GM19043 (cell line): ENCODE results near the gene LAMC1.

Source experiments
- ATAC-seq: cut with Tn5 transposase; IDR thresholded peaks from one replicate; pipeline ENCODE4 v1.9.1; 2021; ENCODE audit warnings: low read depth; ENCODE audit not compliant: unreplicated experiment

LAMC1 gene

DNA sequence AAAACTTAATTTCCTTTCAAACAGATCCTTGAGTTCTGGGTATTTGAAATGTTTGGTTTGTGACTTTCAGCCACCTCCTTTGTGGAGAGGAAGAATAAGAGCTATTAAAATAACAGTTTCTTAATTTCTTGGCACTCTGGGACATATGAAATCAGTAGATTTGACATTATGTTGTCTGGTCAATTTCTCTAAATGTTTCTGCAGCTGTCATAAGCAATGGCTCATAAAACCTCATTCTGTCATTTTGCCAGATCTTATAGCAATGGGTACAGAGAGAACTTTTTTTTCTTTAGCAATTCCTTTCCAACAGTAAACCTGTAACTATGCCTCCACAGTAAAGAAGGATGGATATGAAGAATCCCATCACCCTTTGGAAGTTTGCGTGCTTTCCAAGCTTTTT is 52.6 kb downstream of the LAMC1 start:
- ATAC-seq = no peak

DNA sequence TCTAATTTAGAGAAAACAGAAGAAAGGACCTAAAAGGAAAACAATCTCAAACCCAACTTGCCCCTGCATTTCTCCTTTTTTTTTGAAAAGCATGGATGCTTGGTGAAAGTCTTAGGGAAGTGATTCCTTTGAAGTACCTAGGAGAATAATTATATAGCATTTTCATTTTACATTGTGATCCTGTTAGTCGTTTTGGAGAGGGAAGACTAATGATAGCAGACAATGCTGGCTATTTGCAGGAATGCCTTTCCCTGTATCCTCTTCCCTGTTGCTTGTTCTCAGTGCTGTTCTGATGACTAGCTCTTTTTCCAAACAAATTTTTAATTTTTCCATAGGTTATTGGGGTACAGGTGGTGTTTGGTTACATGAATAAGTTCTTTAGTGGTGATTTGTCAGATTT is 53.9 kb downstream of the LAMC1 start:
- no peak for ATAC-seq

- no peak for ATAC-seq
These were observed 56.6 kb downstream of the LAMC1 start for GRCh38 chr1:183079712-183080388.

- no peak for ATAC-seq
These were observed 57.2 kb downstream of the LAMC1 start for GRCh38 chr1:183080406-183080805.

DNA sequence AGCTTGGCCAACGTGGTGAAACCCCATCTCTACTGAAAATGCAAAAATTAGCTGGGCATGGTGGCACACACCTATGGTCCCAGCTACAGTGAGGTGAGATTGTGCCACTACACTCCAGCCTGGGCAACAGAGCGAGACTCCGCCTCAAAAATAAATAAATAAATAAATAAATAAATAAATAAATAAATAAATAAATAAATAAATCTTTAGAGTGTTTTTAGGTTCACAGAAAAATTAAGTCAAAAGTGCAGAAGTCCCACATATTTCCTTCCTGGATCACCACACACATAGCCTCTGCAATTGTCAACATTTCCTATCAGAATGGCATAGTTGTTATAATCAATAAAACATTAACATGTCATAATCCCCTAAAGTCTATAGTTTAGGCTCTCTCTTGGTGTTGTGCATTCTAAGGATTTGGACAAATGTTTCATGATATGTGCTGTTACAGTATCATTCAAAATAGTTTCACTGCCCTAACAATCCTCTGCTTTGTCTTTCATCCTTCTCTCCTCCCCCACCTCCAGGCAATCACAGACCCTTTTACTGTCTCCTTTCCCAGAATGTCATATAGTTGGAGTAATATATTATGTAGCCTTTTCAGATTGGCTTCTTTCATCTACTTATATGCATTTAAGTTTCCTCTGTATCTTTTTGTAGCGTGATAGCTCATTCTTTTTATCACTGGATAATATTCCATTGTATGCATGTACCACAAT is 58.3 kb downstream of the LAMC1 start:
- ATAC-seq = no peak

- ATAC-seq = no peak
These were observed 59.4 kb downstream of the LAMC1 start for GRCh38 chr1:183082650-183083049.

DNA sequence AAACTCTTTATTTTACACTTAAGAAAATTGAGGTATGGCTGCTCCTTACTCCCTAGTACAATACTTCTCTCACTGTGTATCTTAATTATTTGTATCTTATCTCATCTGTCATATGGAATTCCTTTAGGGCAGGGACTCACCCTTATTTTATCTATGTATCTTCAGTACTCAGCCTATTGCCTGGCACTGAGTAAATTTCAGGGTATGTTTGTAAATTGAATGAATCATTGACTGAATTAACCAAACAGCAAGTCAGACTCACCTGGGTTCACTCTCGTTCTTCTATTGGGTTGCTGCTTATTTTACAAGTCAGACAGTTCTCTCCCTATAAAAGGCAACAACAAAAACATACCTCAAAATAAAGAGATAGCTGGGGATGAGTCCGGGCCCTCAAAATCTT is 63.8 kb downstream of the LAMC1 start:
- ATAC-seq = no peak

- ATAC-seq = no peak
These were observed 65.9 kb downstream of the LAMC1 start for GRCh38 chr1:183089025-183089639.

- no peak for ATAC-seq
These were observed 67.3 kb downstream of the LAMC1 start for GRCh38 chr1:183090391-183091006.

DNA sequence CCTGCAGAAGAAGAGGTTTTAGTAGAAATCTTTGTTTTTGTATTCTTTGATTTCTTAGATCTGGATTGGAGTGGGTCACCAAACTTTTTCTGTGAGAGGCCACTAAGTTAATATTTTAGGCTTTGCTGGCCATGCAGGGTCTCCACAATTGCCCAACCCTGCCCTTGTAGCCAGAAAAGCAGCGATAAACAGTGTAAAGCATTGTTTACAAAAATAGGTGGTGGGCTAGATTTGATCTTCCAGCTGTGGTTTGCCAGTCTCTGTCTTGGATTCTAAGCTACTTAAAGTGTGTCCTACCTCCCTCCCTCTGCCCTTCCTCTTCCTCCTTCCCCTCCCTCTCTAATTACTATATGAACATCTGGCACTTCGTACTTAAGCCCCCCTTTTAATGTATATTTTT is 68.0 kb downstream of the LAMC1 start:
- no peak for ATAC-seq

- ATAC-seq = no peak
These were observed 69.1 kb downstream of the LAMC1 start for GRCh38 chr1:183092350-183092749.

GRCh38 chr1:183093066-183093668 is 69.9 kb downstream of the LAMC1 start:
- no peak for ATAC-seq

GRCh38 chr1:183093786-183094298 is 70.6 kb downstream of the LAMC1 start:
- no peak for ATAC-seq

DNA sequence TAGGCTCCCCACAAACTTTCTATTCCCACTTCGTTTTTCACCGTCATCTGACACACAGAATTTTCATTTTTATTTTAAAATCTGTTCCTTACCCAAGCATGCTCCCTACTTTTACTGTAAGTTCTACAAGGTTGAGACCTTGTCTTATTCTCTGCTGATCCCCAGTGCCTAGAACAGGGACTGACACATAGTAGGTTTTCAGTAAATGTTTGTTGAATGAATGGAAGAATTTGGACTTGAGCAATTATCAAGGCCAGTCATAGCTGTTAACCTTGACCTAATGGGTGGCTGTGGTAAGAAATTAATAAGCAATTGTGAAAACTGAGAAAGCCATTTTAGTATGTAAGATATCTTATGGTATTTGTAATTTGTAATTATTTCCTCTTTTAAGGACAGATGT is 71.1 kb downstream of the LAMC1 start:
- no peak for ATAC-seq

- ATAC-seq = no peak
These were observed 73.1 kb downstream of the LAMC1 start for GRCh38 chr1:183096351-183096750.

DNA sequence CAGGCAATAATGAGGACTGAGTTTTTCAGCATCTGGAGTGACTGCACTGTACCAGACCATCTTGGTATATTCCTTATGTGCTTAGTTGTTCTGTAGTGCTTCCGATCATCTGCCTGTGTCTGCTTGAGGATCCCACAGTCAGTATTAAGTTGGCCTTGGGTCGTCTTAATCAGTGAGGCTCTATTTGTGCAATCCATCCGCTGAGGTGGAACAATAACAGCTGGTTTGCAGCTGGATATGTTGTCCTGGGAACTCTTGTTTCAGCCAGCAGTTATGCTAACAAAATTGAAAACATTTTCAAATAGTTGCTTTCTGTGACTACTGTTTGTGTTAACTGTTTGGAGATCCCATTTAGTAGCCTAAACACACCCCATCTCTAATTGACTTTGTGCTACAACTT is 73.7 kb downstream of the LAMC1 start:
- no peak for ATAC-seq

- ATAC-seq = no peak
These were observed 74.3 kb downstream of the LAMC1 start for GRCh38 chr1:183097438-183098051.

DNA sequence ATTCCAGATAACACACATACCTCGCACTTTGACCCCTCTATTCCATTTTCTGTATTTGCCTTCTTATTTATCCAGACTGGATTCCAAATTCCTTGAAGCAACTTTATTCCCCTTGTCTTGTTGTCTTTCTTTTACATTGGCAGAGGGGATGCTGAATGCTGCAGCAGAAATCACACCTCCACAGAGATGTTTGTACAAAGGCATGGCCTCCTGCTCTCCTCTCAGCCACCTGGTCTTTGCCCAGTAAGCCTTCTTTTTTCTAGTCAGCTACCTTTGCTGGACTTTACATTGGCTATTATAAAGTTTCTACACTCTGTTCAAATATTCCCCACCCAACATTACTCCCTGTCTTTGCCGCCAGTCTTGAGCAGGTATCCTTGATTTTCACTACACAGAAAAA is 75.1 kb downstream of the LAMC1 start:
- ATAC-seq = no peak

GRCh38 chr1:183100361-183100974 is 77.2 kb downstream of the LAMC1 start:
- no peak for ATAC-seq

DNA sequence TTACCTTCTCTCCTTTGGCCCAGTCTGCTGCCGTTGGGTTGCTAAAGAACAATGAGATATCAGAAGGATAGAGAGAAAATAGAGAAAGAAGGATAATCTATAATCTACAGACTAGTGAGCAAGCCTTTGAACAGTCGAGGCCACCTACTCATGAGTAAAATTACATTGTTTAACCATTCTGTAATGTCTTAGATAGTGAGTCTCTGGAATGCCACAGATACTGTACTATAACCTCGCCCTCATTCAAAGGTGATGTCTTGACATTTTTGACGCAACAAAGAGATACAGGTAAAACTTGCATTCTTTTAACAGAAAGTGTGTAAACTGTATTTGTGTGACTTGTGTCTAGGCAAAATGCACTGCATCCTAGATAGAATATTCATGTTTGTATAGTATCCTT is 77.9 kb downstream of the LAMC1 start:
- ATAC-seq = no peak
